Jurkat, Clone E6-1 (cell line): ENCODE data around the gene RHOH.
A peak's percentile ranks its signal among the peaks of the same experiment; 100 is the strongest.

ENCODE experiments used
- DNase-seq: peaks from one replicate; pipeline ENCODE4 v3.0.0-alpha.2; 2011; ENCODE audit warnings: low read depth, low spot score
- H3K4me3 ChIP-seq: 2 replicates; pipeline ENCODE4 v1.5.1; 2011; ENCODE audit warnings: mild to moderate bottlenecking, low read length, control low read depth, moderate library complexity

The RHOH gene

GRCh38 chr4:40185830-40186664, 10.8 kb upstream of the RHOH start:
- no peak for DNase-seq

DNA sequence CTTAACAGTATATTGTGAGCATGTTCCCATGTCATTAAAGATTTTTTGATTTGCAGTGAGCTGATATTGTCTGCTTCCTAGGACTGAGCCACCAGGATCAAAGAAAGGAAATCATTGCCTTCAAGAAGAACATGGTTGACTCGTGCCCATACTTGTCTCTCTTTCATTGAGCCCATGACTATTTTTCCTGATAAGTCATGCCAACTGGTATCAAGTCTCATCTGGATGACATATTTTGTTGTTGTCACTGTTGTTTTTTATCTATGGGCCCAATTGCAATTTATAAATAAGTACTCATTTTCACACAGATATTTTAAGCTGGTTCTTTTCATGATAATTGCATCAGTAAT, 10.2 kb upstream of the RHOH start:
- H3K4me3 ChIP-seq = no peak overlapping the region
- no peak for DNase-seq

More at GRCh38 chr4:40185830-40186664, 10.8 kb upstream of the RHOH start:
- H3K4me3 ChIP-seq = no peak overlapping the region

DNA sequence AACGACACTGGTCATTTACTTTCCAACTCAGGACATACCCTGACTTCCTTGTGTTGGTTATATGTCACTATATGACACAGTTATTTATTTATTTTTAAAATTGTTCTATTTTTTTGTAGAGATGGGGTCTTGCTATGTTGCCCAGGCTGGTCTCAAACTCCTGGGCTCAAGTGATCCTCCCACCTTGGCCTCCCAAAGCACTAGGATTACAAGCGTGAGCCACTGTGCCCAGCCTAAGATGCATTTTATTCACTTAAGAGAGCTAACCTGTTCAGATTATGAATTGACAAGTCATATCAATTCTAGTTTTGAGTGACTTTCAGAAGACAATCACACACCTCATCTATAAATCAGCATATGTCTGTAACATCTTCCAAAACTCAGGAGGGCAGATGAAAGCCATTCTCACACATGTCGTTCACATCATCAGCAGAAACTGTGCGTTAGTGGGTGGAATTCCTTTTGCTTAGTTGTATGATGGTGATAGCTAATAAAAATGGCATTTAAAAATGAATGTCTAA, 9.4 kb upstream of the RHOH start:
- no peak overlapping the region for H3K4me3 ChIP-seq
- no peak for DNase-seq

GRCh38 chr4:40190019-40190418, 6.8 kb upstream of the RHOH start:
- no peak for DNase-seq
- peak overlapping the region; percentile 63 for H3K4me3 ChIP-seq

- H3K4me3 ChIP-seq = peak overlapping the region; percentile 63
- no peak for DNase-seq
Measured at GRCh38 chr4:40190465-40190864, 6.4 kb upstream of the RHOH start.

GRCh38 chr4:40190880-40191815, 5.7 kb upstream of the RHOH start:
- peak; percentile 94 for DNase-seq
- H3K4me3 ChIP-seq = peak overlapping the region; percentile 63

- no peak for DNase-seq
- peak overlapping the region; percentile 63 for H3K4me3 ChIP-seq
Measured at GRCh38 chr4:40192114-40193015, 4.5 kb upstream of the RHOH start.

DNA sequence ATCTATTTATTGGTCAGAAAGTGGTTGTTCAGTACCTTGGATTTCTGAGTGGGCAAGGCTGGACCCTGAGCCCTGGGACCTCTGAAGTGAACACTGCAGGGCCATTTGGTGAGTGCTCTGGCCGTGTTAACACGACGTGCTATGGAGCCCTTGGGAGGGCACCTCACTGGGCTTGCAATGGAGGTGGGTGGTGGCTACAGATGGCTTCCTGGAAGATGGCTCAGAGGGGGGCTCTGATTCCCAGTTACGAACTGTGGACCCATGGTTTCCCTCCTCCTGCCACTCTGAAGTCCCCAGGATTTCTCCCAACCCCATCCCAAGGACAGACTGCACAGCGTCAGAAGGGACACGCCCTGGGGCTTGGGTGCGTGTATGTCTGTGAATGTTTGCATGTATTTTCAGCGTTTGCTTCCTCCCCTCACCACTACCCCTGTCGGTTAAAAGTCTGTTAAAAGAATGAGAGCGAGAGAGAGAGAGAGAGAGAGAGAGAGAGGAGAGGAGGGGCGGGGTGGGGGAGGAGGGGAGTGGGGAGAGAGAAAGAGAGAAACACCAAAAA, 3.7 kb upstream of the RHOH start:
- peak overlapping the region; percentile 63 for H3K4me3 ChIP-seq
- peak; percentile 91 for DNase-seq

GRCh38 chr4:40193578-40193977, 3.3 kb upstream of the RHOH start:
- DNase-seq = no peak
- peak overlapping the region; percentile 63 for H3K4me3 ChIP-seq

- peak; percentile 89 for DNase-seq
- peak overlapping the region; percentile 63 for H3K4me3 ChIP-seq
Measured at GRCh38 chr4:40194602-40195161, 2.1 kb upstream of the RHOH start.

DNA sequence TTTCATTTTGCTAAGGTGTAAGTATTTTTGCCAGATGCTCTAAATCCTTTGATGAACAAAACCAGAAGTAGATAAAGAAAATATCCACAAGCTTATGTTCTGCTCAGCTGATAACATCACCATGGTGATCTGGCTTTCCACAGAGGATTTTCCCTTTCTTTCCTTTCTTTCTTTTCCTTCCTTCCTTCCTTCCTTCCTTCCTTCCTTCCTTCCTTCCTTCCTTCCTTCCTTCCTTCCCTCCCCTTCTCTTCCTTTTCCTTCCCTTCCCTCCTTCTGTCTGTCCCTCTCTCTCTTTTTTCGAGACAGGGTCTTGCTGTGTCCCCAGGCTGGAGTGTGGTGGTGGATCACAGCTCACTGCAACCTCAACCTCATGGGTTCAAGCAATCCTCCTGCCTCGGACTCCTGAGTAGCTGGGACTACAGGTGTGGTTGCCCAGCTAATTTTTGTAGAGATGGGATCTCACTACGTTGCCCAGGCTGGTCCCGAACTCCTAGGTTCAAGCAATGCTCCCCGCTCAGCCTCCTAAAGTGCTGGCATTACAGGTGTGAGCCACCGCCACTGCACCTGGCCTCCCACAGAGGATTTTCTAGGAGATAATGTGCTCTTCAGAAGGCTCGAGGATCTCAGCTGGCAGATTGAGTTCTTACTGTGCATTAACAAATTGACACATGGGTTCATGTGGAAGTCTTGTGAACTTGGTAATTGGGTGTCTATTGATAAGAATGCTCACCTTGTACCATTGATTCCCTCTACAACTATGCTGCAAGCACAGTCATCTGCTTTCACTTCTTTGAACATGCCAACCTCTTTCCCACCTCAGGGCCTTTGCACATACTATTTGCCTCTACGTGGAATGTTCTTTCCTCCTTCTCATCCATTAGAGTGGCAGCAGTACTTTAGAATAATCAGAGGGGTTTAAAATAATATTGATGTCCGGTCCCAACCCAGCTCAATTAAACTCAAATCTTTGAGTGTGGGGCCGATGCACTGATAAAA, 1.4 kb upstream of the RHOH start:
- no peak for DNase-seq
- H3K4me3 ChIP-seq = peak overlapping the region; percentile 73

DNA sequence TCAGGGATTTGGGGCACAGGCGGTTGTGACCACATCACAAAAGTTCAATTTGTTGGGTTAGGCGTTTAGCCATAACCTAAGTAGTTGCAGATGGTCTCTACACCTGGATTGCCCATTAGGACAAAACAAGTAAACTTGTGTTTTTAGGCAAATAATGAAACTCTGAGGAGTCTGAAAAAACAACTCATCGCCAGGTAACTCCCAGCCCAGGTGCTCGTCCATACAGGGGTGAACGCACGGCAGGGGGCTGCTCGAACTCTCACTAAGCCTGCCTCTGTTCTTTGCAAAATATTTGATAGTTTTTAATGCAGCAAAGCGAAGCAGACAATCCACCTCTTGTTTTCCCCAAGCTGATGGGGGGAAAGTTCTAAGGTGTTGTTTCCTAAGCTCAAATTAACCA, 559 bp upstream of the RHOH start:
- peak overlapping the region; percentile 73 for H3K4me3 ChIP-seq
- DNase-seq = no peak

DNA sequence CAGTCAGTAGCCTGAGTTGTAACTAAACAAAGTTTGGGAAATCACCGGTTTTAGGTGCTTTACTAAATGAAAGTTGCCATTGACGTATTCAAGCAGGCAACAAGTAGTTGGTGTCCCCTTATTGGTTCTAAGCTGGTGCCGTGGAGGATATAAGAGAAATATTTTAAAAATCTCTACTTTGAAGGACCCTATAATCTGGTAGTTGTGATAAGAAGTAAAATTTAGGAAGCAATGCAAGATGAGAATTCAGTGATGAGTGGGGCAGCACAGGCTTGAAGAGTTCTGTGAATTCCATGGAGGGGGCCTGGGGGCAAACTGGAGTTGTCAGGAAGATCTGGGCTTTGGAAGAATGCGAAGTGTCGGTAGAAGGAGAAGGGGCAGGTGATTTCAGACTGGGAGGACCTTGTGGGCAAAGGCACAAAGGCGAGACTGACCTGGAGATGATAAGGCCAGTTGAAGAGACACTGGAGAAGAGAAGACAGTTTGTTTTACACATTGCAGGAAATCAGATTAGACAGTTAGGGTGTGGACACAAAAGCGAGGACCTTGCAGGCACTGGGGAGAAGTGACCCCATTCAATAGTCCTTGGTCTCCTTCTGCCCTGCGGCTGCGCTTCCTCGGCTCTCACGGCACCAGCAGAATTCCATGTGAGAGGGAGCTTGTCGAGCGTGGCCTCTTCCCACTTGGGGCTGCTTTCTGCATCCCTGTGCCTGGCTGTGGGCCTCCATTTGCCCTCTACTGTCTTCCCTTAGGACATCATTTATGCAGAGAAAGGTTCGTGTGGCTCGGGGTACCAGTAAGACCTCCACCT, 1.3 kb downstream of the RHOH start:
- DNase-seq = no peak
- H3K4me3 ChIP-seq = peak overlapping the region; percentile 73

- peak overlapping the region; percentile 73 for H3K4me3 ChIP-seq
- DNase-seq = no peak
Measured at GRCh38 chr4:40199179-40199670, 2.4 kb downstream of the RHOH start.

GRCh38 chr4:40199999-40200874, 3.4 kb downstream of the RHOH start:
- DNase-seq = peak; percentile 82
- peak overlapping the region; percentile 73 for H3K4me3 ChIP-seq
